ENCODE measurements around the gene SOAT1. TPM values are rescaled to one million over a fixed set of nuclear protein-coding genes. Genes with fewer than 3 reads are reported as not detected.
"Not testable (repeated sequence)": the region's sequence is repeated elsewhere in the genome, so short reads cannot be mapped to it uniquely, and the experiment has no call there.

SOAT1 gene
- total RNA-seq, 4 donors from 2014 or later: 7.5 to 12.4 (median 10.4) TPM

- DNase-seq: no peak
- no peak overlapping the region for H3K27ac ChIP-seq
- no peaks in the 10 kb centered on the region for H3K9me3 ChIP-seq
- H3K27me3 ChIP-seq: no peaks in the 10 kb centered on the region
- no peak for TF ChIP-seq POLR2A (IDR thresholded peaks at IDR 0.05)
- no peak for TF ChIP-seq CTCF (IDR thresholded peaks at IDR 0.05)
- H3K4me1 ChIP-seq: no peaks in the 10 kb centered on the region
- no peaks in the 10 kb centered on the region for H3K36me3 ChIP-seq
- no peak overlapping the region for H3K4me3 ChIP-seq
Observed at GRCh38 chr1:179262183-179262582, 31.4 kb upstream of the SOAT1 start.

DNA sequence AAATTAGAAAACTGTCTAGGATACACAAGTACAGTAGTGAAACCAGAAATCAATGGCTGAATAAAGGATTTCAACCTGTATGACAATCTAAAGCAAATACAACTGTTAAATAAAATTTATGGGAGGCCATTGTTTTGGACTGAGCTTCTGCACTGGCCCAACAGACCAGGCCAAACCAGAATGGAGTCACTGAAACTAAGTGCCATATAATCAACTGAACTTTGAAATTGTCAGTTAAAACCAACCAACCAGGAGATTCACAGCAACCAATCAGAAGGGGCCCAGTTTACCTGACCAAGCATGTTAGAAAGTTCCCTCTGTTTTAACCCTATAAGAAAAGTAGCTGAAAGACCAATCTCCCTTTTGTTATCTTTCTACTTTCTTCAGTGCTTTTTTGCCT is 30.5 kb upstream of the SOAT1 start:
- Histone ChIP-seq H3K4me3 (no peak overlapping the region), H3K9me3 (no peaks in the 10 kb centered on the region), H3K36me3 (no peaks in the 10 kb centered on the region), H3K27ac (no peak overlapping the region), H3K27me3 (no peaks in the 10 kb centered on the region), H3K4me1 (no peaks in the 10 kb centered on the region)
- no peak for TF ChIP-seq CTCF (IDR thresholded peaks at IDR 0.05)
- no peak for TF ChIP-seq POLR2A (IDR thresholded peaks at IDR 0.05)
- DNase-seq: no peak

DNA sequence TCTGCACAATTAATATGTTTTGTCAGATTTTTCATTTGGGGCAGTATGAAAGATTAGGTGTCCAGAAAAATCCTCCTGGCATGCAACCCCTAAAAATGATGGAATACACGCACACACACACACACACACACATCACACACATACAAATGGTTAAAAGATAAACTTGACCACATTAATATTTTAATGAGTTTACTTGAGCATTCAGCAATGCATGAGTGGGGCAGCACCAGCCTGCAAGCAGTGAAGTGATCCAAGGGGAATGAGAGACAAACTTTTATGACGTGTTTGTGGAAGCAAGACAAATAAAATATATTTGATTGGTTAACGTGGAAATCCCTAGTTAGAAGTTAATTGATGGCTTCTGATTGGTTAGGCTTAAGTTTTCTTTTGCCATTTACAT is 29.1 kb upstream of the SOAT1 start:
- Histone ChIP-seq H3K27me3 (no peaks in the 10 kb centered on the region), H3K9me3 (no peaks in the 10 kb centered on the region), H3K4me3 (no peak overlapping the region), H3K36me3 (no peaks in the 10 kb centered on the region), H3K4me1 (no peaks in the 10 kb centered on the region), H3K27ac (no peak overlapping the region)
- no peak for TF ChIP-seq CTCF (IDR thresholded peaks at IDR 0.05)
- no peak for TF ChIP-seq POLR2A (IDR thresholded peaks at IDR 0.05)
- DNase-seq: no peak

GRCh38 chr1:179269071-179269470 is 24.5 kb upstream of the SOAT1 start:
- Histone ChIP-seq H3K27me3 (no peaks in the 10 kb centered on the region), H3K9me3 (no peaks in the 10 kb centered on the region), H3K4me1 (no peaks in the 10 kb centered on the region), H3K36me3 (no peaks in the 10 kb centered on the region), H3K27ac (no peak overlapping the region), H3K4me3 (no peak overlapping the region)
- no peak for DNase-seq
- TF ChIP-seq CTCF (IDR thresholded peaks at IDR 0.05): no peak

GRCh38 chr1:179274424-179274823 is 19.2 kb upstream of the SOAT1 start:
- H3K9me3 ChIP-seq, DNase-seq, H3K4me3 ChIP-seq, H3K27me3 ChIP-seq, H3K36me3 ChIP-seq, H3K4me1 ChIP-seq, H3K27ac ChIP-seq: not testable (repeated sequence)

- Histone ChIP-seq H3K27me3 (no peaks in the 10 kb centered on the region), H3K36me3 (no peaks in the 10 kb centered on the region), H3K9me3 (no peaks in the 10 kb centered on the region), H3K27ac (no peak overlapping the region), H3K4me1 (no peaks in the 10 kb centered on the region), H3K4me3 (no peak overlapping the region)
- TF ChIP-seq CTCF (IDR thresholded peaks at IDR 0.05) (no peak), POLR2A (IDR thresholded peaks at IDR 0.05) (no peak)
- no peak for DNase-seq
Observed at GRCh38 chr1:179278920-179279319, 14.7 kb upstream of the SOAT1 start.
